ENCODE measurements around the gene ATP9B.
"Not testable (repeated sequence)": the region's sequence is repeated elsewhere in the genome, so short reads cannot be mapped to it uniquely, and the experiment has no call there.

The ATP9B gene

GRCh38 chr18:79156327-79156726 lies 87.1 kb downstream of the ATP9B start:
- H3K4me3 ChIP-seq (ENCODE audit: low read depth, low read length), result no peak overlapping the region
- TF ChIP-seq CTCF (IDR thresholded peaks at IDR 0.05; ENCODE audit: borderline replicate concordance, insufficient read depth, low read depth, low read length), result no peak

- H3K4me3 ChIP-seq (ENCODE audit: low read depth, low read length), result no peak overlapping the region
- TF ChIP-seq CTCF (IDR thresholded peaks at IDR 0.05; ENCODE audit: borderline replicate concordance, insufficient read depth, low read depth, low read length), result no peak
These were observed 95.5 kb downstream of the ATP9B start for GRCh38 chr18:79164706-79165105.

- TF ChIP-seq CTCF (IDR thresholded peaks at IDR 0.05; ENCODE audit: borderline replicate concordance, insufficient read depth, low read depth, low read length), result no peak
- H3K4me3 ChIP-seq (ENCODE audit: low read depth, low read length), result no peak overlapping the region
These were observed 97.5 kb downstream of the ATP9B start for GRCh38 chr18:79166702-79167101.

DNA sequence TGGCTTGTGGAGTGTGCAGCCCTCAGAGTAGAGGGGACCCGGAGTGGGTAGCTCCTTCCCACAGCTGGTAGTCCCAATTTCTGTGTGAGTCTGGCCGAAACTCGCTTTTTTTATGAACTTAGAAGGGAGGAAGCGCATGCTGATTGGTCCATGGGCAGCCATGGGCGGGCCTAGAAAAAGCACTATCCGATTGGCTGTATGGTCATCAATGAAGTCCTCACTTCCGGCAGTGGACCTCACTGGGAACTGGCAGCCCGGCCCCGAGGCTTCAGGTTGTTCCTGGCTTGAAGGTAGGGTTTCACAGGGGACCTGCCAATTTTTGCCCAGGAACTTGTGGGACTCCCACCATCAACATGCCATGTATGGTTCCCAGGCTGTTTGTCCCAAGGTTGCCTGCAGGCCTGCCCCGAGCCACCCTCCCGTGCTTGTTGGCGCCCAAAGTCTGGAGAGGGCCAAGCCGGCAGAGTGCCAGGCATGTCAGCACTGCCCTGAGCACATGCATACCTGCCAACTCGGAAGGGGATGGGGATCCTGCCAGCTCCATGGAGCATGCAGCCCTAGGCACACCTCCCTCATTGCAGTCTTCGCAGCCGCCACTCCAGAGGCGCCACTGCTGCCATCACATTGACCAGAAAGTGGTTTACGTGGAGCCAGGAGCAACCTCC lies 98.5 kb downstream of the ATP9B start:
- no peak for TF ChIP-seq CTCF (IDR thresholded peaks at IDR 0.05; ENCODE audit: borderline replicate concordance, insufficient read depth, low read depth, low read length)
- no peak overlapping the region for H3K4me3 ChIP-seq (ENCODE audit: low read depth, low read length)

- no peak for TF ChIP-seq CTCF (IDR thresholded peaks at IDR 0.05; ENCODE audit: borderline replicate concordance, insufficient read depth, low read depth, low read length)
- no peak overlapping the region for H3K4me3 ChIP-seq (ENCODE audit: low read depth, low read length)
These were observed 100.9 kb downstream of the ATP9B start for GRCh38 chr18:79169958-79170555.

DNA sequence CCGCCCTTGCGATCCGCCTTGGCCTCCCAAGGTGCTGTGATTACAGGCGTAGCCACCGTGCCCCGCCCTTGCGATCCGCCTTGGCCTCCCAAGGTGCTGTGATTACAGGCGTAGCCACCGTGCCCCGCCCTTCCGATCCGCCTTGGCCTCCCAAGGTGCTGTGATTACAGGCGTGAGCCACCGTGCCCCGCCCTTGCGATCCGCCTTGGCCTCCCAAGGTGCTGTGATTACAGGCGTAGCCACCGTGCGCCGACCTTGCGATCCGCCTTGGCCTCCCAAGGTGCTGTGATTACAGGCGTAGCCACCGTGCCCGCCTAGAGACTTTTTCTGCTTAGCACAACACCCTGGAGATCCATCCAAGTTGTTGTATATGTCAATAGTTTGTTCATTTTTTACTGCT lies 103.1 kb downstream of the ATP9B start:
- not testable (repeated sequence) for H3K4me3 ChIP-seq (ENCODE audit: low read depth, low read length)

GRCh38 chr18:79173742-79174141 lies 104.5 kb downstream of the ATP9B start:
- no peak for TF ChIP-seq CTCF (IDR thresholded peaks at IDR 0.05; ENCODE audit: borderline replicate concordance, insufficient read depth, low read depth, low read length)
- no peak overlapping the region for H3K4me3 ChIP-seq (ENCODE audit: low read depth, low read length)
